MCF 10A (cell line): ENCODE measurements around the gene DPP9. TPM values are rescaled to one million over a fixed set of nuclear protein-coding genes. Genes with fewer than 3 reads are reported as not detected.

Experiments
- BruUV-seq: library from RNA; stranded (reverse); fragments of 400-500 nt; replicated peaks from 2 replicates; lab custom pipeline; 2021; lab: Mats Ljungman, UMichigan
- CTCF ChIA-PET: fragments of 300-600 bp; sonication (Branson Sonifier 250); formaldehyde crosslinking; extraction: SDS; loops from one replicate; lab custom pipeline; 2021; ENCODE audit warnings: antibody characterized with exemption, inconsistent platforms; lab: Yijun Ruan, JAX
- POLR2A ChIA-PET: fragments of 300-600, 350-650 bp; sonication (Branson Sonifier 250); formaldehyde crosslinking; extraction: SDS; loops from one replicate; lab custom pipeline; 2020; ENCODE audit warnings: antibody characterized with exemption, inconsistent platforms; lab: Yijun Ruan, JAX
- DNase-seq: peaks from one replicate; pipeline ENCODE4 v3.0.0-alpha.2; 2018; ENCODE audit not compliant: unreplicated experiment
- H3K27ac Mint-ChIP-seq: one replicate; pipeline ENCODE4 v1.8.0; 2022; ENCODE audit warnings: mild to moderate bottlenecking, low read depth, mixed read lengths; ENCODE audit not compliant: unreplicated experiment
- H3K27me3 Mint-ChIP-seq: one replicate; pipeline ENCODE4 v1.8.0; 2022; ENCODE audit warnings: mixed read lengths; ENCODE audit not compliant: insufficient read depth, unreplicated experiment
- H3K36me3 Mint-ChIP-seq: one replicate; pipeline ENCODE4 v1.8.0; 2022; ENCODE audit warnings: mild to moderate bottlenecking, moderate library complexity, mixed read lengths; ENCODE audit not compliant: insufficient read depth, unreplicated experiment
- H3K4me1 Mint-ChIP-seq: one replicate; pipeline ENCODE4 v1.8.0; 2022; ENCODE audit warnings: mixed read lengths; ENCODE audit not compliant: insufficient read depth, unreplicated experiment
- H3K4me3 Mint-ChIP-seq: one replicate; pipeline ENCODE4 v1.8.0; 2022; ENCODE audit warnings: mild to moderate bottlenecking, moderate library complexity, mixed read lengths; ENCODE audit not compliant: unreplicated experiment
- H3K9me3 Mint-ChIP-seq: one replicate; pipeline ENCODE4 v1.8.0; 2022; ENCODE audit warnings: mixed read lengths; ENCODE audit not compliant: unreplicated experiment
- intact Hi-C: fragments of 100-400 bp; cut with micrococcal nuclease; formaldehyde crosslinking; loops from 2 replicates; pipeline ENCODE4 v1.14.1; 2022
- total RNA-seq: library from RNA; stranded (reverse); gene quantifications from 2 replicates; pipeline ENCODE4 v1.2.3, GENCODE V29; 2022
- TF ChIP-seq, protein P1 (sequence below): fragments of 200-600 bp; IDR thresholded peaks from one replicate; pipeline ENCODE4 v1.8.0; 2022; ENCODE audit warnings: antibody characterized with exemption, mild to moderate bottlenecking; ENCODE audit not compliant: unreplicated experiment

The DPP9 gene
- total RNA-seq, 1 experiment from 2014 or later = 90.6 TPM

DNA sequence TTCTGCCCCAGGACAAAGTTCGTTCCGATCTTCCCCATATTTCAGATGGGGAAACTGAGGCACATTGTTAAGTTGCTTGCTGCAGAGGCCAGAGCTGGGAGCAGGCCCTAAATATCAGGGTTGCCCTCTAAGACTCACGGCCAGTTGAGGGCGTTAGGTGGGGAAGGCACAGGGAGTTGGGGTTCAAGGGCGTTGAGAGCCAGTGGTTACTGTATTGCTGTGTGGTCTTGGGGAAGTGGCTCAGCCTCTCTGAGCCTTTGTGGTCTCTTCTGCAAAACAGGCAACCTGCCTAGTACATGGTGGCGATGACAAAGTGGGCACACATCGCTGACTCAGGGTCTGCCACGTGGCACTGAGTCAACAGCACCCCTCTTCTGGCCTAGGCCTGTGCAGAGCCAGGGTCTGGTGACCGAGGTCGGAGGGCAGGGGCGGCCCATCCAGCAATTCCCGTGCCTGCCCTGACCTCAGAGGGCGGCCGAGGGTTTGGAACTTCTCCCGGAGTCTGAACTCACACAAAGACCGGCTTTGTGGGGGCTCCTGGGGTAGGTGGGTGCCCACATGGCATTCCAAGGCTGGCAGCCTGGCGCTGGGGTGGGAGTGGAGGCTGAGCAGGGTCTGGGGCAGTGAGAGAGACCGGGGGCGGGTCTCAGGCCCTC lies 74.1 kb downstream of the DPP9 start:
- DNase-seq = no peak
- ChIA-PET CTCF (interaction anchor here (0.6 to 0.9 kb wide), 2 partner anchors 13 to 28 kb away, joined by 3 read pairs; no protein-coding TSS in a partner anchor), POLR2A (no interaction called here)
- Mint-ChIP-seq H3K9me3 (no peaks in the 10 kb centered on the region), H3K27ac (peak overlapping the region; percentile 59), H3K4me1 (no peaks in the 10 kb centered on the region), H3K27me3 (no peaks in the 10 kb centered on the region), H3K36me3 (peaks cover 5% of the 10 kb centered on the region), H3K4me3 (no peak overlapping the region)
- no TSS peak for BruUV-seq
- intact Hi-C loops = loop anchor here (5.0 kb wide), 1 partner anchor 73 kb away; the partner anchor contains the start of gene DPP9
- TF ChIP-seq, protein P1, sequence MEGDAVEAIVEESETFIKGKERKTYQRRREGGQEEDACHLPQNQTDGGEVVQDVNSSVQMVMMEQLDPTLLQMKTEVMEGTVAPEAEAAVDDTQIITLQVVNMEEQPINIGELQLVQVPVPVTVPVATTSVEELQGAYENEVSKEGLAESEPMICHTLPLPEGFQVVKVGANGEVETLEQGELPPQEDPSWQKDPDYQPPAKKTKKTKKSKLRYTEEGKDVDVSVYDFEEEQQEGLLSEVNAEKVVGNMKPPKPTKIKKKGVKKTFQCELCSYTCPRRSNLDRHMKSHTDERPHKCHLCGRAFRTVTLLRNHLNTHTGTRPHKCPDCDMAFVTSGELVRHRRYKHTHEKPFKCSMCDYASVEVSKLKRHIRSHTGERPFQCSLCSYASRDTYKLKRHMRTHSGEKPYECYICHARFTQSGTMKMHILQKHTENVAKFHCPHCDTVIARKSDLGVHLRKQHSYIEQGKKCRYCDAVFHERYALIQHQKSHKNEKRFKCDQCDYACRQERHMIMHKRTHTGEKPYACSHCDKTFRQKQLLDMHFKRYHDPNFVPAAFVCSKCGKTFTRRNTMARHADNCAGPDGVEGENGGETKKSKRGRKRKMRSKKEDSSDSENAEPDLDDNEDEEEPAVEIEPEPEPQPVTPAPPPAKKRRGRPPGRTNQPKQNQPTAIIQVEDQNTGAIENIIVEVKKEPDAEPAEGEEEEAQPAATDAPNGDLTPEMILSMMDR = no peak

DNA sequence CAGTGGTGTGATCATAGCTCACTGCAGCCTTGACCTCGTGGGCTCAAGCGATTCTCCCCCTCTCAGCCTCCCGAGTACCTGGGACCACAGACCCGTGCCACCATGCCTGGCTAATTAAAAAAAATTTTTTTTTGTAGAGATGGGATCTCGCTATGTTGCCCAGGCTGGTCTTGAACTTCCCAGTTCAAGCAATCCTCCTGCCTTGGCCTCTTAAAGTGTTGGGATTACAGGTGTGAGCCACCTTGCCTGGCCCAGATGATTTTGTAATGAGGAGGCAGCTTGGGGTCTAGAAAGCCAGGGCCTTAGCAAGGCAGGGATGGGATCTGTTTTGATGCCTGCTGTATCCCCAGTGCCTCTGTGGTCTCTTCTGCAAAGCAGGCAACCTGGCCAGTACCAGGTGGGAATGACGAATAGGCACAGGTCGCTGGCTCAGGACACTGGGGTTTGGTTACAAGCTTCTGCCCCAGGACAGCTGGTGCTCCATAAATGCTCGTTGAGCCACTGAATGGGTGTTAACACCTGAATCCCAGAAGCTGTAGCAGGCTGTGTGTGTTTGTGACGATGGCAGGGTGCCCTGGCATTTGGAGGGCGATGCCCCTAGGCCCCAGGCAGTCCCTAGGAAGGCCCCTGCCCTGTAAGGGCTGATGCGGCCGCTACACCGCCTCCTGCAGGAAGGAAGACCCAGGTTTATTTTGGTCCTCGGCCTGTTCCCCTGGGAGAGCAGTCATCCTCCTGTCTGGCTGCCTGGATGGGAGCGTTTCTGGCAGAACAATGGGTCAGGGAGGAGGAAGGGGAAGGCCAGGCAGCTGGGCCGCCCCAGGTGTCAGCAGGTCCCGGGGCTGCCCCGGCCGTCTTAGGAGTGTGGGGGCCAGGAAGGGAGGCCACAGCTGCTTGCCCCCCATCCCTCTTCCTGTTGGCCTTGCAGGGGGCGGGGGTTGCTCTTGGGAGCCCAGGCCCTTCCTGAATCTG lies 75.7 kb downstream of the DPP9 start:
- Mint-ChIP-seq H3K27ac (no peak overlapping the region), H3K4me1 (no peaks in the 10 kb centered on the region), H3K4me3 (no peak overlapping the region), H3K9me3 (no peaks in the 10 kb centered on the region), H3K36me3 (peaks cover 5% of the 10 kb centered on the region), H3K27me3 (no peaks in the 10 kb centered on the region)
- intact Hi-C loops = no loop called here
- no TSS peak for BruUV-seq
- no peak for DNase-seq
- TF ChIP-seq, protein P1 = no peak
- POLR2A ChIA-PET = no interaction called here
- CTCF ChIA-PET = interaction anchor here (1.9 kb wide), 1 partner anchor 12 kb away, joined by 10 read pairs; no protein-coding TSS in a partner anchor

DNA sequence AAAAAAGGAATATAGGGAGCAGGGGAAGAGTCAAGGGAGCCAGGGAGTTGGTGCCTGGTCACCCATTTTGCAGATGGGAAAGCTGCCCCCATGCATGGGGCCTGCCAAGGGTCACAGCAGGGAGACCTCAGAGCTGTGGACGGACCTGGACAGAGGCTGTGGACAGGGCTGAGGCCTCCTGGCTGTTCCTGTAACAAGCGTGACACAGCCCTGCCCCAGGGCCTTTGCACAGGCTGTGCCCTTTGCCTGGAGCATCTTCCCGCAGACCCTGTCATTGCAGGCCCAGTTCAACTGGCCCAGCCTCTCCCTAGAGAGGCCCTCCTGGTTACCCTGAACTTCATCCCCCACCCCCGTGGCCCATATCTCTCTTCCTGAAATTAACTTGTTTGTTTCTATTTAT lies 77.9 kb downstream of the DPP9 start:
- Mint-ChIP-seq H3K9me3 (no peaks in the 10 kb centered on the region), H3K27me3 (no peaks in the 10 kb centered on the region), H3K36me3 (no peaks in the 10 kb centered on the region), H3K4me3 (no peak overlapping the region), H3K27ac (no peak overlapping the region), H3K4me1 (no peaks in the 10 kb centered on the region)
- no peak for DNase-seq
- ChIA-PET CTCF (interaction anchor here (0.6 to 1.9 kb wide), 3 partner anchors 10 to 69 kb away, joined by 4 to 10 read pairs (median 5); no protein-coding TSS in a partner anchor), POLR2A (no interaction called here)
- TF ChIP-seq, protein P1 = no peak
- intact Hi-C loops = no loop called here
- BruUV-seq = no TSS peak

DNA sequence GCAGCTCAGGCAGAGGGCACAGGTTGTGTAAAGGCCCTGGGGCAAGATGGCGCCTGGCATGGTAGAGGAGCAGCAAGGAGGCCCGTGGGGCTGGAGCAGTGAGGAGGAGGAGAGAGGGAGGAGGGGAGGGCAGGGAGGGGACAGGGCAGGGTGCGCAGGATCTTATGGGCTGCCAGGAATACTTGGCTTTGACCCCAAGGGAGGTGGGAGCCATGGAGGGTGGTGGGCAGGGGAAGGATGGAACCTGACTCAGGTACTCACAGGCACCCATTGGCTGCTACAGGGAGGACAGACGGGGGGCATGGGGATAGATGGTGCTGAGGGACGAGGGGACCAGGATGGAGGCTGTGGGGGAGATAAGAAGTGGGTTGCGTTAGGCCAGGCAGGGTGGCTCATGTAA lies 81.0 kb downstream of the DPP9 start:
- TF ChIP-seq, protein P1 = no peak
- Mint-ChIP-seq H3K36me3 (no peaks in the 10 kb centered on the region), H3K27ac (no peak overlapping the region), H3K9me3 (no peaks in the 10 kb centered on the region), H3K4me3 (no peak overlapping the region), H3K4me1 (peaks cover 5% of the 10 kb centered on the region), H3K27me3 (no peaks in the 10 kb centered on the region)
- CTCF ChIA-PET = interaction anchor here (0.7 kb wide), 1 partner anchor 976 kb away, joined by 3 read pairs; no protein-coding TSS in a partner anchor
- BruUV-seq = no TSS peak
- intact Hi-C loops = no loop called here
- no peak for DNase-seq
- POLR2A ChIA-PET = no interaction called here
